Activated T-cell treated with anti-CD3 and anti-CD28 coated beads, Interleukin-2, amount 50 U/mL, for 1 hour (primary cell): Measurements from ENCODE around the gene GPR15LG.

ENCODE experiments used
- DNase-seq: peaks from one replicate; pipeline ENCODE4 v3.0.0-alpha.2; 2020

GPR15LG gene

GRCh38 chr10:84194424-84195043 is 20.9 kb downstream of the GPR15LG start, which contains the start of gene CDHR1:
Gene CDHR1, plus strand, starts transcription at chr10:84194537. Its CDS starts 224 bp downstream, at chr10:84194761.
- DNase-seq = peak; percentile 54

GRCh38 chr10:84195044-84195830 is 21.6 kb downstream of the GPR15LG start:
- DNase-seq = no peak

GRCh38 chr10:84196083-84196482 is 22.5 kb downstream of the GPR15LG start:
- DNase-seq = no peak

GRCh38 chr10:84196941-84197340 is 23.3 kb downstream of the GPR15LG start:
- DNase-seq = no peak

GRCh38 chr10:84197643-84198042 is 24.0 kb downstream of the GPR15LG start:
- no peak for DNase-seq

- no peak for DNase-seq
Measured at GRCh38 chr10:84198206-84198915, 24.8 kb downstream of the GPR15LG start.

GRCh38 chr10:84200537-84201243 is 27.1 kb downstream of the GPR15LG start:
- DNase-seq = no peak

GRCh38 chr10:84201244-84201606 is 27.6 kb downstream of the GPR15LG start:
- DNase-seq = no peak

GRCh38 chr10:84201682-84202081 is 28.1 kb downstream of the GPR15LG start:
- no peak for DNase-seq

- DNase-seq = no peak
Measured at GRCh38 chr10:84202349-84202748, 28.7 kb downstream of the GPR15LG start.

GRCh38 chr10:84204122-84204521 is 30.5 kb downstream of the GPR15LG start:
- no peak for DNase-seq

GRCh38 chr10:84204610-84205009 is 31.0 kb downstream of the GPR15LG start:
- no peak for DNase-seq

- DNase-seq = peak; percentile 73
Measured at GRCh38 chr10:84205049-84205852, 31.6 kb downstream of the GPR15LG start.

- DNase-seq = no peak
Measured at GRCh38 chr10:84205853-84206525, 32.4 kb downstream of the GPR15LG start.

GRCh38 chr10:84208023-84208422 is 34.4 kb downstream of the GPR15LG start:
- no peak for DNase-seq

GRCh38 chr10:84211566-84211965 is 38.0 kb downstream of the GPR15LG start:
- no peak for DNase-seq

- no peak for DNase-seq
Measured at GRCh38 chr10:84212014-84212413, 38.4 kb downstream of the GPR15LG start.

GRCh38 chr10:84213076-84213475 is 39.5 kb downstream of the GPR15LG start:
- DNase-seq = no peak

- DNase-seq = no peak
Measured at GRCh38 chr10:84214046-84214572, 40.5 kb downstream of the GPR15LG start.

- peak; percentile 34 for DNase-seq
Measured at GRCh38 chr10:84214612-84215235, 41.1 kb downstream of the GPR15LG start.

- no peak for DNase-seq
Measured at GRCh38 chr10:84216834-84217233, 43.2 kb downstream of the GPR15LG start.
